HEK293T (cell line): ENCODE results near the gene IGDCC3.
"Not testable (repeated sequence)": the region's sequence is repeated elsewhere in the genome, so short reads cannot be mapped to it uniquely, and the experiment has no call there.

Source experiments
- CTCF ChIA-PET: fragments of 350-600 bp; formaldehyde crosslinking; extraction: SDS; loops from one replicate; lab custom pipeline; 2021; ENCODE audit warnings: antibody characterized with exemption, inconsistent platforms; lab: Yijun Ruan, JAX
- POLR2A ChIA-PET: fragments of 350-600 bp; formaldehyde crosslinking; extraction: SDS; loops from one replicate; lab custom pipeline; 2020; ENCODE audit warnings: antibody characterized with exemption, inconsistent platforms; lab: Yijun Ruan, JAX
- DNase-seq: peaks from one replicate; pipeline ENCODE4 v3.0.0; 2012; ENCODE audit warnings: mixed read lengths; ENCODE audit errors: extremely low spot score
- ARNT ChIP-seq: fragments of 450-650 bp; IDR thresholded peaks from 2 replicates; pipeline ENCODE4 v1.6.1; 2017; ENCODE audit warnings: mild to moderate bottlenecking
- BHLHE40 ChIP-seq: fragments of 450-650 bp; IDR thresholded peaks from 2 replicates; pipeline ENCODE4 v1.6.1; 2016; ENCODE audit warnings: mild to moderate bottlenecking, moderate library complexity, borderline replicate concordance
- CTBP1 ChIP-seq: fragments of 450-650 bp; IDR thresholded peaks from 2 replicates; pipeline ENCODE4 v1.6.1; 2016; ENCODE audit warnings: borderline replicate concordance
- ELF4 ChIP-seq: fragments of 450-650 bp; IDR thresholded peaks from 2 replicates; pipeline ENCODE4 v1.6.1; 2017; ENCODE audit warnings: antibody characterized with exemption
- FOXA1 ChIP-seq: fragments of 450-650 bp; IDR thresholded peaks from 2 replicates; pipeline ENCODE4 v1.6.1; 2016; ENCODE audit warnings: mild to moderate bottlenecking
- FOXK2 ChIP-seq: fragments of 450-650 bp; IDR thresholded peaks from 2 replicates; pipeline ENCODE4 v1.6.1; 2016; ENCODE audit warnings: mild to moderate bottlenecking
- FOXM1 ChIP-seq: fragments of 450-650 bp; IDR thresholded peaks from 2 replicates; pipeline ENCODE4 v1.6.1; 2017; ENCODE audit warnings: mild to moderate bottlenecking, borderline replicate concordance
- HDGF ChIP-seq: fragments of 450-650 bp; IDR thresholded peaks from 2 replicates; pipeline ENCODE4 v1.6.1; 2017; ENCODE audit warnings: antibody characterized with exemption, borderline replicate concordance
- L3MBTL2 ChIP-seq: fragments of 450-650 bp; conservative IDR thresholded peaks from 2 replicates; pipeline ENCODE4 v1.6.1; 2016; ENCODE audit warnings: mild to moderate bottlenecking
- LEF1 ChIP-seq: fragments of 450-650 bp; IDR thresholded peaks from 2 replicates; pipeline ENCODE4 v1.6.1; 2017; ENCODE audit warnings: mild to moderate bottlenecking, borderline replicate concordance
- NFRKB ChIP-seq: fragments of 450-650 bp; IDR thresholded peaks from 2 replicates; pipeline ENCODE4 v1.6.1; 2016; ENCODE audit warnings: mild to moderate bottlenecking, moderate library complexity
- SP1 ChIP-seq: fragments of 450-650 bp; IDR thresholded peaks from 2 replicates; pipeline ENCODE4 v1.6.1; 2017
- SUZ12 ChIP-seq: fragments of 450-650 bp; IDR thresholded peaks from 2 replicates; pipeline ENCODE4 v1.6.1; 2016; ENCODE audit warnings: mild to moderate bottlenecking
- TARDBP ChIP-seq: fragments of 450-650 bp; IDR thresholded peaks from 2 replicates; pipeline ENCODE4 v1.6.1; 2016
- ZNF384 ChIP-seq: fragments of 450-650 bp; IDR thresholded peaks from 2 replicates; pipeline ENCODE4 v1.6.1; 2016
- TF ChIP-seq, protein P1 (sequence below): fragments of 450-650 bp; IDR thresholded peaks from 2 replicates; pipeline ENCODE4 v1.6.1; 2016

Gene IGDCC3

DNA sequence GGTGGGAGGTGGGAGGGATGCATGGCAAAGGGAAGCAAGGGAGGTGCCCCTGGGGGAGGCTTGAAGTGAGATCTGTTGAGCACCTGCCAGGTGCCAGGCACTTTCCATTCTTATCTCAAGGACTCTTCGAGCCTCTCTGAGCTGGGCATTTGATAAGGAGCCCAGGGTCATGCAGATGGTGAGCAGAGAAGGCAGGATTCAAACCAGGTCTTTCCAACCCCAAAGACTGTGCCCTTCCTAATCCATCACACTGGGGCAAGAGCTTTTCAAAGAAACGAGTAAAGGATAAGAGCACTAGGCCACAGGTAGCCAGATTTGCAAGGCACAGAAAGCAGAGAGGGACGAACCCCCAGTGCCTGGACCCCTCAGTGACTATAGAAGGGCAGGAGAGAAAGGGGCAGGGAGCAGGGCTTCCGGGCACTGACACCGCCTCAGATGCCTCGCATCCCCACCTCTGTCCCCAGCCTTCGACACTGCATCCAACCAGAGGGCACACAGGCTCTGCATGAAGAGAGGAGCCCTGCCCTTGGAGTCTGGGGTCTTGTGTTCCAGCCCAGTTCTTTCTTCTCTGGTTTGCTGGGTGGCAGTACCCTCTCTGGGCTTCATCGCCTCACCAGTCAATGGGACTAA, 23.9 kb upstream of the IGDCC3 start:
- ChIA-PET CTCF (interaction anchor here (0.5 to 3.6 kb wide), 17 partner anchors 11 to 241 kb away, joined by 3 to 21 read pairs (median 5); partner anchors contain the start of gene CLPX), POLR2A (interaction anchor here (1.5 to 2.6 kb wide), 3 partner anchors 20 to 115 kb away, joined by 4 to 12 read pairs (median 10); partner anchors contain the start of genes DPP8 and RNU5B-1)
- TF ChIP-seq TARDBP (no peak), ELF4 (no peak), FOXM1 (no peak), LEF1 (no peak), NFRKB (no peak), L3MBTL2 (no peak)
- no peak for DNase-seq

DNA sequence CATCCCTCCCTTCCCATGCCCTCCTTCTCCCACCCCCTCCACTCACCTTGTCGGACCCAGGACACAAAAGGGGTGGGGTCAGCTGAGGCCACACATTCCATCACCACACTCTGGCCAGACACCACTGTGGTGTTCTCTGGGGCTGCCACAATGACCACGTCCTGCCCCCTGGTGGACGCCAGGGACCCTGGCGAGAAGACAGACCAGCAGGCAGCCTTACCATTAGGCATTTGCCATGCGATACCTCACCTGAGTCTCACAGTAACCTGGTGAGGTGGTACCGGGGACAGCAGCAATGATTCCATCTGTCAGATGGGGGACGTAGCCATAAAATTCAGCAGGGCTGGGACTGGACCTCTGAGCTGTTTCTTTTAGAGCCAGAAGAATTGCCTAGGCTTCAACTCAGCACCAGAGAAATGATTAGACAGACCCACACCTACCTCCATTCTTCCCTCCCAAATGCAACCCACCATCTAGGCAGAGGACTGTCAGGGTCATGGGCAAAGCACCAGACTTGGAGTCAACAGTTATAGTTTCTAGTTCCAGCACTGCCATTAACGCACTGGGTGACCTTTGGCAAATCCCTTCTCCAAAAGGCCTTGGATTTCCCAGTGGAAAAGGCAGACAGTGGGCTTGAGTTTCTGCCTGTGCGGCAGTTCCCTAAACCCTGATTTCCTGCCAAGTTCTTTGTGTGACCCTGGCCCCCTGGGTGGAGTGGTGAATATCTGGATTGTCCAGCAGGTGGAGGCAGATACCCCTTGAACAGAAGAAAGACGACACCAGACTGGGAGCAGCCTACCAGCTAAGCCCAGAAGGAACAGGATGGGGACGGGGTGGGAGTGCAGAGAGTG, 23.2 kb upstream of the IGDCC3 start:
- ChIA-PET POLR2A (interaction anchor here (1.5 to 2.6 kb wide), 3 partner anchors 21 to 116 kb away, joined by 4 to 12 read pairs (median 10); partner anchors contain the start of genes DPP8 and RNU5B-1), CTCF (interaction anchor here (0.5 to 3.6 kb wide), 21 partner anchors 12 to 241 kb away, joined by 3 to 21 read pairs (median 4); partner anchors contain the start of gene CLPX)
- DNase-seq = peak; percentile 91
- peak; percentile 15; the same call in 1 of the 2 replicates for TF ChIP-seq ARNT
- no peak for TF ChIP-seq ZNF384
- no peak for TF ChIP-seq FOXM1
- TF ChIP-seq, protein P1, sequence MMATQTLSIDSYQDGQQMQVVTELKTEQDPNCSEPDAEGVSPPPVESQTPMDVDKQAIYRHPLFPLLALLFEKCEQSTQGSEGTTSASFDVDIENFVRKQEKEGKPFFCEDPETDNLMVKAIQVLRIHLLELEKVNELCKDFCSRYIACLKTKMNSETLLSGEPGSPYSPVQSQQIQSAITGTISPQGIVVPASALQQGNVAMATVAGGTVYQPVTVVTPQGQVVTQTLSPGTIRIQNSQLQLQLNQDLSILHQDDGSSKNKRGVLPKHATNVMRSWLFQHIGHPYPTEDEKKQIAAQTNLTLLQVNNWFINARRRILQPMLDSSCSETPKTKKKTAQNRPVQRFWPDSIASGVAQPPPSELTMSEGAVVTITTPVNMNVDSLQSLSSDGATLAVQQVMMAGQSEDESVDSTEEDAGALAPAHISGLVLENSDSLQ = no peak
- no peak for TF ChIP-seq SP1
- TF ChIP-seq HDGF = no peak
- TF ChIP-seq TARDBP = no peak
- TF ChIP-seq NFRKB = no peak
- TF ChIP-seq BHLHE40 = no peak

DNA sequence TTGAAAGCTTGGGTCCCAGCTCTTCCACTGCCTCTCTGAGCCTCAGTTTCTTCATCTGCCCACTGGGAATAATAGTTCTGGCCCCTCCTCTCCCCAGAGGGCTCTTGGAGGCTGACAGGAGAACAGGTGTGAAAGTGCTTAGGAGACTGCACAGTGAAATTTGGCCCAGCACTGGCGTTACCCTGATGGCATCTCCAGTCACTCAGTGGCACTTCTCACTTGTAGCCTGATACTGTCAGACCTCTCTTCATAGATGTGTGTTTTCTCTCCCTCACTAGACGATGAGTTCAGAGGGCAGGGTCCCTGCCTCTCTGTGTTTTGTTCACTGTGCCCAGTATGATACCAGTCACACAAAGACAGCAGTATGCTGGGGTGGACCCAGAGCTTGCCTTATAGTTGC, 22.2 kb upstream of the IGDCC3 start:
- ChIA-PET CTCF (interaction anchor here (0.6 to 3.6 kb wide), 12 partner anchors 13 to 197 kb away, joined by 3 to 21 read pairs (median 4); no protein-coding TSS in a partner anchor), POLR2A (interaction anchor here (1.2 to 2.6 kb wide), 3 partner anchors 95 to 130 kb away, joined by 3 to 10 read pairs (median 4); partner anchors contain the start of genes DPP8, HACD3 and RNU5B-1)
- no peak for DNase-seq
- TF ChIP-seq NFRKB (no peak), SP1 (no peak), ARNT (no peak), FOXK2 (no peak), LEF1 (no peak), SUZ12 (no peak), L3MBTL2 (no peak), TARDBP (no peak), ELF4 (no peak), BHLHE40 (no peak), CTBP1 (no peak), FOXM1 (no peak), ZNF384 (no peak), FOXA1 (no peak), HDGF (no peak)
- TF ChIP-seq, protein P1 = no peak

DNA sequence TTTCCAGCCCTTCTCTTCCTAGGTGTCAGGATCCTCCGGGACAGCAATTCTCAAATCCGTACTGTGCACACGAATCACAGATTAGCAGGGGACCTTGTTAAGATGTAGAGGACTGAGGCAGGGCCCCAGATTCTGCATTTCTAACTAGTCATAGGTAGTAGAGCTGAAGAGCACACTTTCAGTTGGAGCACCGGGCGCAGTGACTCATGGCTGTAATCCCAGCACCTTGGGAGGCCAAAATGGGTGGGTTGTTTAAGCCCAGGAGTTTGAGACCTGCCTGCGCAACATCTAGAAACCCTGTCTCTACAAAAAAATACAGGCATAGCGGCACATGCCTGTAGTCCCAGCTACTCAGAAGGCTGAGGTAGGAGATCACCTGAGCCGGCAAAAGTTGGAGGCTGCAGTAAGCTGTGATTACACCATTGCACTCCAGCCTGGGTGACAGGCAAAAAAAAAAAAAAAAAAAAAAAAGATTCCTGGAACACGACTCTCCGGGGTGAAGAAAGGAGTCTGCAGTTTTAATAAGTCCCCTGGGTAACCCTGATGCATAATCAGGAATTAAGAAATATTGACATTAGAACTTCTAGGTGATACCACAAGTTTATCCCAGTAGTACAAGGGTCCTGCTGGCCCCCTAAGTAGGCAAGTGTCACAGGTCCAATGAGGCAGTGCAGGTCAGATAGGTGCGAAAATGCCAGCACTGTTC, 21.4 kb upstream of the IGDCC3 start:
- ChIA-PET POLR2A (interaction anchor here (0.9 to 2.6 kb wide), 4 partner anchors 23 to 131 kb away, joined by 3 to 10 read pairs (median 4); partner anchors contain the start of genes HACD3, IGDCC4 and RNU5B-1), CTCF (interaction anchor here (0.6 to 3.6 kb wide), 7 partner anchors 13 to 88 kb away, joined by 3 to 21 read pairs (median 5); no protein-coding TSS in a partner anchor)
- TF ChIP-seq ZNF384 (no peak), L3MBTL2 (no peak), FOXK2 (no peak), LEF1 (no peak), ELF4 (no peak), FOXA1 (no peak), TARDBP (no peak), SP1 (no peak), CTBP1 (no peak)
- TF ChIP-seq, protein P1 = no peak
- no peak for DNase-seq

DNA sequence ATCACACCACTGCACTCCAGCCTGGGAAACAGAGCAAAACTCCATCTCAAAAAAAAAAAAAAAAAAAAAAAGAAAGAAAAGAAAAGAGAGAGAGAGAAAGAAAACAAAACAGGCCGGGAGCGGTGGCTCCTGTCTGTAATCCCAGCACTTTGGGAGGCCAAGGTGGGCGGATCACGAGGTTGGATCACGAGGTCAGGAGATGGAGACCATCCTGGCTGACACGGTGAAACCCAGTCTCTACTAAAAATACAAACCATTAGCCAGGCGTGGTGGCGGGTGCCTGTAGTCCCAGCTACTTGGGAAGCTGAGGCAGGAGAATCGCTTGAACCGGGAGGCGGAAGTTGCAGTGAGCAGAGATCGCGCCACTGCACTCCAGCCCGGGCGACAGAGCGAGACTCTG, 20.7 kb upstream of the IGDCC3 start:
- ChIA-PET CTCF (interaction anchor here (0.6 to 3.6 kb wide), 5 partner anchors 13 to 85 kb away, joined by 3 to 21 read pairs (median 5); no protein-coding TSS in a partner anchor), POLR2A (interaction anchor here (0.9 to 1.0 kb wide), 2 partner anchors 24 to 94 kb away, joined by 3 to 4 read pairs; partner anchors contain the start of genes IGDCC4 and RNU5B-1)

More for the DNA sequence above, 20.7 kb upstream of the IGDCC3 start:
- not testable (repeated sequence) for DNase-seq
